ENCODE measurements around the gene GIMAP6.

The GIMAP6 gene

DNA sequence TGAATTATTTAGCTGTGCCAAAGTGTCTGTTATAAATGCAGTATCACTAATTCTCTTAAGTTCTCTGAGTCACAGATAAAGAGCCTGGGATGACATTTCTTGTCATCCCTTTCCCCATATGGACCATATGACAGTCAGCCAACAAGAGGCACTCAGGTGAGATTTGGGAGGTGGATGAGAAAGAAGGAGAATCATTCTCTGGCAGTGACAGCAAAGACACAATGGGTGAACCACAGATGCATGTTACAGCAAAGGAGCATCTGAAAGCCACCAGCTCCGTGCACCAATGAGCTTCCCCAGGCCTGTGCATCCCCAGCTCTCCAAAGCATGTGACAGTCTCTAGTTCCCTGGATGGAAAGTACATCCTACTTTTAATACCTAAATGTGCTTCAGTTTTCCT lies 10.8 kb downstream of the GIMAP6 start:
- TF ChIP-seq TAF1 (IDR thresholded peaks at IDR 0.05; ENCODE audit: borderline replicate concordance, insufficient read depth, low read length) = no peak
- no peak for TF ChIP-seq POLR2AphosphoS5 (IDR thresholded peaks at IDR 0.05; ENCODE audit: low read depth, low read length)
- no peak for TF ChIP-seq SIN3A (IDR thresholded peaks at IDR 0.05; ENCODE audit: borderline replicate concordance, insufficient read depth, low read length)
- TF ChIP-seq, protein P1, sequence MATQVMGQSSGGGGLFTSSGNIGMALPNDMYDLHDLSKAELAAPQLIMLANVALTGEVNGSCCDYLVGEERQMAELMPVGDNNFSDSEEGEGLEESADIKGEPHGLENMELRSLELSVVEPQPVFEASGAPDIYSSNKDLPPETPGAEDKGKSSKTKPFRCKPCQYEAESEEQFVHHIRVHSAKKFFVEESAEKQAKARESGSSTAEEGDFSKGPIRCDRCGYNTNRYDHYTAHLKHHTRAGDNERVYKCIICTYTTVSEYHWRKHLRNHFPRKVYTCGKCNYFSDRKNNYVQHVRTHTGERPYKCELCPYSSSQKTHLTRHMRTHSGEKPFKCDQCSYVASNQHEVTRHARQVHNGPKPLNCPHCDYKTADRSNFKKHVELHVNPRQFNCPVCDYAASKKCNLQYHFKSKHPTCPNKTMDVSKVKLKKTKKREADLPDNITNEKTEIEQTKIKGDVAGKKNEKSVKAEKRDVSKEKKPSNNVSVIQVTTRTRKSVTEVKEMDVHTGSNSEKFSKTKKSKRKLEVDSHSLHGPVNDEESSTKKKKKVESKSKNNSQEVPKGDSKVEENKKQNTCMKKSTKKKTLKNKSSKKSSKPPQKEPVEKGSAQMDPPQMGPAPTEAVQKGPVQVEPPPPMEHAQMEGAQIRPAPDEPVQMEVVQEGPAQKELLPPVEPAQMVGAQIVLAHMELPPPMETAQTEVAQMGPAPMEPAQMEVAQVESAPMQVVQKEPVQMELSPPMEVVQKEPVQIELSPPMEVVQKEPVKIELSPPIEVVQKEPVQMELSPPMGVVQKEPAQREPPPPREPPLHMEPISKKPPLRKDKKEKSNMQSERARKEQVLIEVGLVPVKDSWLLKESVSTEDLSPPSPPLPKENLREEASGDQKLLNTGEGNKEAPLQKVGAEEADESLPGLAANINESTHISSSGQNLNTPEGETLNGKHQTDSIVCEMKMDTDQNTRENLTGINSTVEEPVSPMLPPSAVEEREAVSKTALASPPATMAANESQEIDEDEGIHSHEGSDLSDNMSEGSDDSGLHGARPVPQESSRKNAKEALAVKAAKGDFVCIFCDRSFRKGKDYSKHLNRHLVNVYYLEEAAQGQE (IDR thresholded peaks at IDR 0.05; ENCODE audit: insufficient read depth in 1 of 2, low read depth in 2 of 2, low read length in 2 of 2) = no peak
- TF ChIP-seq FOXP2 (optimal IDR thresholded peaks at IDR 0.05; ENCODE audit: borderline replicate concordance, extremely low read depth, extremely low read length, insufficient read depth) = no peak

DNA sequence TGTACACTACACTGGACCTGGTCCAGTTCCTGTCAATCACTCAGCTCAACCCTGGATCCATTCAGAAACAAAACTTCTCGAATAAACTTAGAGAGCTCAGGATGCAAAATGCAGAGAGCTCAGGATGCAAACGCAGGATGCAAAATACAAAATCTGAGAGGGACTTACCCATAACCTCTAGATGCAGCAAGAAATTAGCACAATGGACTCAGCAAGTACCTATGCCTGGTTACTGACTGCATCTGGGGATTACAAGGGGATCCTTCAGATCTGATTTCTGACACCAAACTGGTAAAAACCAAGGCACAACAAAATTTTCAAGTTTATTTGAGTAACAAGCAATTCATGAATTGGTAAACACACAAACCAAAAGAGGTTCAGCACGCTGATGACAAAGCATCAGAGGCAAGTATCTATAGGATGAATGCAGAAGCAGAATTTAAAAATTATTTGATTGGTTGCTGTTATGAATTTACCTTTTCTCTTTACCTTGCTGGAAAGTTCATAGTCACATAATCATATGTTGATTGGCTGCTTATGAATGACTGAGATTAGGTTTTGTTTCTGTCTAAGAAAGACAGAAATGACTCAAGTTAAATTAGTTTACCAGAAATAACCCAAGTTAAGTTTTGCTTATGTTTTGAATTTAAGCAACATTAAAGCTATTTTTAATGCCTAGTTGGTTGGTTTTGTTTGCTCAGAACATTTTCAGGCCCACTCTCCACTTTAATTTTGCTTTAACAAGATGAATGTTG lies 11.4 kb downstream of the GIMAP6 start:
- TF ChIP-seq SIN3A (IDR thresholded peaks at IDR 0.05; ENCODE audit: borderline replicate concordance, insufficient read depth, low read length) (no peak), FOXP2 (optimal IDR thresholded peaks at IDR 0.05; ENCODE audit: borderline replicate concordance, extremely low read depth, extremely low read length, insufficient read depth) (no peak), TAF1 (IDR thresholded peaks at IDR 0.05; ENCODE audit: borderline replicate concordance, insufficient read depth, low read length) (no peak), POLR2AphosphoS5 (IDR thresholded peaks at IDR 0.05; ENCODE audit: low read depth, low read length) (no peak)
- TF ChIP-seq, protein P1 (IDR thresholded peaks at IDR 0.05; ENCODE audit: insufficient read depth in 1 of 2, low read depth in 2 of 2, low read length in 2 of 2) = no peak

DNA sequence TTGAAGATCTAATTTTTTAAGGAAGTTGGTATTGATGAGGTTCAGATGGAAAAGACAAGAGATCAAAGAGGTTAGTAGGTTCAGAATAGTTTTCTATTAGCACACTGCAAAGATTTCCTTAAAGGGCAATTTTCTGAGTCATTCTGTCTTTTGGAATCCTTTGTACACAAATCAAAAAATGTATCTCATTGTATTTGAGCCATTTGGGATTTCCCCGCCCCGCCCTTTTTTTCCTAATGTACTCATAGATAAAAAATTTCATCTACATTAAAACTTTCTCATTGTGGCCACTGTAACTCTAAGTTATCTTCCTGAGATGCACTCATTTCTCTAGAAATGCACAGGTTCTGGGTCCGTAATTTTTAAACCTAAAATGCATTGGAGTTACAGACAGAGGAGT lies 12.1 kb downstream of the GIMAP6 start:
- TF ChIP-seq, protein P1 (IDR thresholded peaks at IDR 0.05; ENCODE audit: insufficient read depth in 1 of 2, low read depth in 2 of 2, low read length in 2 of 2) = no peak
- no peak for TF ChIP-seq TAF1 (IDR thresholded peaks at IDR 0.05; ENCODE audit: borderline replicate concordance, insufficient read depth, low read length)

DNA sequence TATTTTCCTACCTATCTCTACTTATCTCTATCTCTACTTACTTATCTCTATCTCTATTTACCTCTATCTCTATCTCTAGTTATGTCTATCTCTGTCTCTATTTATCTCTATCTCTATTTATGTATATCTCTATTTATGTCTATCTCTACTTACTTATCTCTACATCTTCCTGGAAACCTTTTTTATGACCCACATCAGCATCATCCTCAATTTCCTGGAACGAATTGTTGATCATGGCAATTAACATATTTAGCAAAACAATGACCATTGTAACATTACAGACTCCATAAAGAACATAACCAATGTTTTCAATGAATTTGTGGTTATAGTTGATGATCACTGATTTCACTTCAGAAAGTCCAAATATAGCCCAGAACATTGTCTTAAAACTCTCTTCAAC lies 18.3 kb downstream of the GIMAP6 start:
- TF ChIP-seq POLR2AphosphoS5 (IDR thresholded peaks at IDR 0.05; ENCODE audit: low read depth, low read length) (no peak), FOXP2 (optimal IDR thresholded peaks at IDR 0.05; ENCODE audit: borderline replicate concordance, extremely low read depth, extremely low read length, insufficient read depth) (no peak), TAF1 (IDR thresholded peaks at IDR 0.05; ENCODE audit: borderline replicate concordance, insufficient read depth, low read length) (no peak), SIN3A (IDR thresholded peaks at IDR 0.05; ENCODE audit: borderline replicate concordance, insufficient read depth, low read length) (no peak)
- TF ChIP-seq, protein P1 (IDR thresholded peaks at IDR 0.05; ENCODE audit: insufficient read depth in 1 of 2, low read depth in 2 of 2, low read length in 2 of 2) = no peak

DNA sequence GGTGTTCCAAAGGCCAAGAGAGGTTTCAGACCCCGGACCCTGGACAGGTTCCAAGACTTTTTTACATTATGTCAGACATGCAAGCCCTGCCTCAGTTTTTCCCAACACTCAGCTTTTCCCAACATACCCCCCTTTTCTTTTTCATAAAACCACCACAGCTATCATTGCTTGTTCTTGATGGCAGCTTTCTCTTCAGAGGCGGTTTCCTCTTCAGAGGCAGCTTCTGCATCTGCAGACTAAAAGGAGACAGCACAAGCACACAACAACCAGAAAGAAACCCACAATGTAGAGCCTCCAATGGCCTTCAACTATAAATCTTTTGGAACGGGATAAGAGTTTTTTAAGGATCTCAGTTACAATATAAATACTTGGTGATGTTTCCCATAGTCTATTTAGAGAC lies 19.3 kb downstream of the GIMAP6 start:
- no peak for TF ChIP-seq POLR2AphosphoS5 (IDR thresholded peaks at IDR 0.05; ENCODE audit: low read depth, low read length)
- TF ChIP-seq, protein P1 (IDR thresholded peaks at IDR 0.05; ENCODE audit: insufficient read depth in 1 of 2, low read depth in 2 of 2, low read length in 2 of 2) = no peak
- no peak for TF ChIP-seq FOXP2 (optimal IDR thresholded peaks at IDR 0.05; ENCODE audit: borderline replicate concordance, extremely low read depth, extremely low read length, insufficient read depth)
- no peak for TF ChIP-seq TAF1 (IDR thresholded peaks at IDR 0.05; ENCODE audit: borderline replicate concordance, insufficient read depth, low read length)
- no peak for TF ChIP-seq SIN3A (IDR thresholded peaks at IDR 0.05; ENCODE audit: borderline replicate concordance, insufficient read depth, low read length)
